ENCODE data around the gene MAP3K10.
A peak's percentile ranks its signal among the peaks of the same experiment; 100 is the strongest.
"Not testable (repeated sequence)": the region's sequence is repeated elsewhere in the genome, so short reads cannot be mapped to it uniquely, and the experiment has no call there.

MAP3K10 gene

DNA sequence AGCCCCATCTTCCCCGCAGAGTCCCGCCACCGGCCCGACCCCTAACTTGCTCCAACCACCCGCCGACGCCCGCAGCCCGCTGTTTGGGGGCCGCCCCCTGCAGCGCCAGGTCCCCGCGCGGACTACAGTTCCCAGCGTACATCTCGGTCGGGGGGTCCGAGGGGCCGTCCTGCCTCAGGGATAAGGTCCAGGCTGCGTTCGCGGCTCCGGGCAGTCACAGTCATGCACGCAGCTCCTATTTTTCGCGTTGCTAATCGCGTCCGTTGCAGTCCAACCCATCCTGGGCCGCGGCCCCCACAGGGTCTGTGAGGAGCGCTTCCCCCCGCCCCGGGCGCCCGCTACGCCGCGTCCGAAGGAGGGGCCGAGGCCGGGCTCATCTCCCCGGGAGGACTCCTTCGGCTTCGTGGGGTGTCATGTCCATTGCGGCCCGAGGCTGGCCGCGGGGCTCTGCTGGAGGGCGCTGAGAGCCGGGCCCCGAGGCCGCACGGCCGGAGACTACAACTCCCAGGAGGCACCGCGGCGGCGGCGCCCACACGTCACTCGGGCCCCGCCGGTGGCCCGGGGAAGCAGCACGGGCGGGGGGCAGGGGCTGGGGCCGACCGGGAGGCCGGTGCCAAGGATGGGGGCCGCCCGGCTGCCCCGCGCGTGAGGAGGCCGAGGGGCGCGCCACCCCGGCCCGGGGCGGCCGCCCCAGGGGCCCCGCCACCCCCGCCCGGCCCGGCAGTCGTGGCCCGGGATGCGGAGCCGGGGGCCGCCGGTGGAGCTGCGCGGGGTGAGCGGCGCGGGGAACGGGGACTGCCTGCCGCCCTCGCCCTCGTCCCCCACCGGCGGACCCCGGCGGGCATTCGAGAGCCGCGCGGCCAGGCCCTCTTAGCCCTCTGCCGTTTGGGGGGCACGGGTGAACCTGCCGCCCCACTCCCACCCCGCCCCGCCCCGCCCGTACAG is at the start of gene MAP3K10:
Gene MAP3K10 (plus strand): TSS at position 536 of the 945 bp plus-strand sequence. CDS start 606 bp downstream, outside the sequence.
- DNase-seq (ENCODE audit: low spot score), result peak; percentile 87

DNA sequence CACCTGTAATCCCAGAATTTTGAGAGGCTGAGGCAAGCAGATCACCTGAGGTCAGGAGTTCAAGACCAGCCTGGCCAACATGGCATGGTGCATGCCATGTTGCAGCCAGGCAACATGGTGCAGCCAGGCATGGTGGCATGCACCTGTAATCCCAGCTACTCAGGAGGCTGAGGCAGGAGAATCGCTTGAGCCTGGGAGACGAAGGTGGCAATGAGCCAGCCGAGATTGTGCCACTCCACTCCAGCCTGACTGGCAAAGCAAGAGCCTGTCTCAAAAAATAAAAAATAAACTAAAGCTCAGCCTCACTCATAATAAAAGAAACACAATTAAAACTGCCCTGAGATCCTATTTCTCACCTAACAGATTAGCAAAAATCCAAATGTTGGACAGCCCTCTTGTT is 49.7 kb upstream of the MAP3K10 start:
- DNase-seq (ENCODE audit: low spot score), result no peak

DNA sequence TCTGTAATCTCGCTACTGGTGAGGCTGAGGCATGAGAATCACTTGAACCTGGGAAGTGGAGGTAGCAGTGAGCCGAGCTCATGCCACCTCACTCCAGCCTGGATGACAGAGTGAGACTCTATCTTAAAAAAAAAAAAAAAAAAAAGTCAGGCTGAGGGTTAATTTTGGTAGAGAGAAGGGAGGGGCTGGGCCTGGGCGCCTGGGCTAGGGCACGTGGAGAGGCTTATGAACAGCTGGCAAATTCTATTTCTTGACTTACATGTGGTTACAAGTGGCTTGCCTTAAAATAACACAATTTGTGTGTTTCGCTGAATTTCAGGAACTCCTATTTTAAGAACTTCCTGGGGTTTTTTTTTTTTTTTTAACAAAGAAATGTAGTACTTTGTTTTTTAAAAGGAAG is 47.6 kb upstream of the MAP3K10 start:
- DNase-seq (ENCODE audit: low spot score), result no peak

DNA sequence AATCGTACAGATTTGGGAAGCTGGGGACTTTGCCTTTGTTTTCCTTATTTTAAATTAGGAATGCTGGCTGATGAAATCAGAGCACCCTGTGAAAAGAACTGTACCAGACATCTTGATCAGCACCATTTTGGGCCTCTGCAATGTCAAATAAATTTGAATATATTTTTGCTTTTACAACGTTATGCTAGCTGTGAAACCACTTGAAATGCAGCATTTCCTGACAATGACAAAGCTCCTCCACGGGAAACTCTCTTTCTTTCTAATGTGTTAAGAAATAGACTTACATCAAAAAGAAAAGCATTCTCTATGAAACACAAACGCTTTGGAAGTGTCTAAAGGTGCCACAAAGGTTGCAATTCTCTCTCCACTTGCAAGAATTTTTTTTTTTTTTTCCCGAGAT is 47.1 kb upstream of the MAP3K10 start:
- DNase-seq (ENCODE audit: low spot score), result no peak

DNA sequence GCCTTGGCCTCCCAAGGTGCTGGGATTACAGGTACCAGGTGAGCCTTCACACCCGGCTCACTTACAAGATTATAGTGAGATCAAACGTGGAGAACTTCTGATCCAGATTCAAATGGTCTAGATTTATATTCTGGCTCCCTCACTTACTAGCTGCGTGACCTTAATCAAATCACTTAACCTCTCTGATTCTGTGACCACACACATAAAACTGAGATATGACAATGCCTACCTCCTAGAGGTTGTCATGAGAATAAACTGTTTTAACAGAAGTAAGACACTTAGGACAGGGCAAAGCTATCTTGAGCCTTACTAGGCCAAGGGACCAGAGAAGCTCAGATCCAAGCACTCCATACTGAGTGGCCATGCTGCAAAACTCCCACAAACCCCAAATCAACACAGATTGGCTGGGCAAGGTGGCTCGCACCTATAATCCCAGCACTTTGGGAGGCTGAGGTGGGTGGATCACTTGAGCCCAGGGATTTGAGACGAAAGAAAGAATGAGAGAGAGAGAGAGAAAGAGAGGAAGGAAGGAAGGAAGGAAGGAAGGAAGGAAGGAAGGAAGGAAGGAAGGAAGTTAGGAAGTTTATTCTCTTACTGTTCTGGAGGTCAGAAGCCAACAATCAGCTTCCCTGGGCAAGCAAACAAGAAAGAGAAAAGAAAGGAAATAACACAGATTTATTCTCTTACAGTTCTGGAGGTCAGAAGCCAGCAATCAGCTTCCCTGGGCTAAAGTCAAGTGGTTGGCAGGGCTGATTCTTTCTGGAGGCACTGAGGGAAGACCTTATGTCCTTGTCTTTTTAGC is 46.1 kb upstream of the MAP3K10 start:
- no peak for DNase-seq (ENCODE audit: low spot score)

DNA sequence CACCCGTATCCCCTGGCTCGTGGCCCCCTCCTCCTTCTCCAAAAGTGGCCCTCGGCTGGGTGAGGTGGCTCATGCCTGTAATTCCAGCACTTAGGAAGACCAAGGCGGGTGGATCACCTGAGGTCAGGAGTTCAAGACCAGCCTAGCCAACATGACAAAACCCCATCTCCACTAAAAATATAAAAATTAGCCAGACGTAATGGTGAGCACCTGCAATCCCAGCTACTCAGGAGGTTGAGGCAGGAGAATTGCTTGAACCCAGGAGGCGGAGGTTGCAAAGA is 45.5 kb upstream of the MAP3K10 start:
- DNase-seq (ENCODE audit: low spot score), result not testable (repeated sequence)

DNA sequence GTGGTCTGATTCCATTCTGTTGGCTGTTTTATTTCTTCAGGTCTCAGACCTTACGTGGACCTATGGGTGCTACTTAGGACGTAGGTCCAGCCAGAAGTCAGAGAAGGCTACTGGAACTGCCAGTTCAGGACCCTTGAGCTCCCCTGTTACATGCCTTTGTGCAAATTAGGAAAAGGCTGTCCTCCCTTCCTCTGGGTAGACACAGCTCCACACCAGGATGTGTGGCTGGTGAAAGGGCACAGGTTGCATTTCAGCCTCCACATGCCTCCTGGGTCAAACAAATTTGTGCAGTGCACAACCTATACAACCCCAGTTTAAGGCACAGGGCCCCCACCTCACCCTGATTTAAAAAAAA is 43.9 kb upstream of the MAP3K10 start:
- DNase-seq (ENCODE audit: low spot score), result peak; percentile 7

DNA sequence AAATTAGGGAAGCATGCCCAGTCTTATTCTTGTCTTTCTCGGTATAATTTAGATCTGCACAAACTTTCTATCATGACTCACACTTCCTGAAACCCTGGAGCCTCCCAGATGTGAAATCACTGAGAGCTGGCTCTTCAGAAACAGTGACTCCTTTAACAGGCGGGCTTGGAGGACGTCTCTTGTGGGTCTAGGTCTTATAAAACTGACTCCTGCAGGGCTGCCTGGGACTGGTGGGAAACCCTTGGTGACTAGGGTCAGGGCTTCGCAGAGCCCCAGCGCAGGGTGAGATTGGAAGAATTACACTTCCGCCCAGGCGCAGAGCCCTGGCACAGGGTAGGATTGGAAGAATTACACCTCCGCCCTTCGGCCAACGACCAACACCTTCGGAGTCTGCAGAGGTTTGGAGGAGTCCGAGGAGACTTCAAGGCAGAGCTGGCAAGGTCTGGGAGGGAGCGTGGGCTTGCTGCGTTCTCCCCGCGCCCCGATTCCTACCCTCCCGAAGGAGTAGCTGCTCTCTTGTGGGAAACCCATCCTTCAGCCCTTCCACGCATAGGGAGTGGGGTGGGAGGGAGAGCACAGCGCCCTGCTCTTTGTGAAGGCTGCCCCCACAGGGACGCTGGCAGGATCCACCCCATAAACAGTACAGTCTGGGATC is 43.4 kb upstream of the MAP3K10 start:
- peak; percentile 84 for DNase-seq (ENCODE audit: low spot score)

DNA sequence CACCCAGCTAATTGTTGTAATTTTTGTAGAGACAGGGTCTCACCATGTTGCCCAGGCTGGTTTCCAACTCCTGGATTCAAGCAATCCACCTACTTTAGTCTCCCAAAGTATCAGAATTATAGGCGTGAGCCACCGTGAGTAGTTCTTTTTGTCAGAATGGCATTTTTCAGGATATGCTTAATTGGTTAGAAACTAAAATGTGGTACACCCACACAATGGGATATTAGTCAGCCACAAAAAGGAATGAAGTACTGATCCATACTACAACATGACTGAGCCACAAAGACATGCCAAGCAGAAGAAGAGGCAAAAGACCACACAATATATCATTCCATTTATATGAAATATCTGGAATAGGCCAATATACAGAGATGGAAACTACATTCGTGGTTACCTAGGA is 41.7 kb upstream of the MAP3K10 start:
- DNase-seq (ENCODE audit: low spot score), result no peak

DNA sequence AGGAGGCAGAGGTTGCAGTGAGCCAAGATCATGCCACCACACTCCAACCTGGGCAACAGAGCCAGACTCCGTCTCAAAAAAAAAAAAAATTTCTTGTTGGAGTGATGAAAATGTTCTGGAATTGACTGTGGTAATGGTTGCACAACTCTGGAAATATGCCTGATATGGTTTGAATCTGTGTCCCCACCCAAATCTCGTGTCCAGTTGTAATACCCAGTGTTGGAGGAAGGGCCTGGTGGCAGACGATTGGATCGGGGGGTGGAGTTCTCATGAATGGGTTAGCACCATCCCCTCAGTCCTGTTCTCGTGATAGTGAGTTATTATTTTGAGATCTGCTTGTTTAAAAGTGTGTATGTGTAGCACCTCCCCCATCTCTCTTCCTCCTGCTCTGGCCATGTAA is 41.1 kb upstream of the MAP3K10 start:
- DNase-seq (ENCODE audit: low spot score), result no peak

DNA sequence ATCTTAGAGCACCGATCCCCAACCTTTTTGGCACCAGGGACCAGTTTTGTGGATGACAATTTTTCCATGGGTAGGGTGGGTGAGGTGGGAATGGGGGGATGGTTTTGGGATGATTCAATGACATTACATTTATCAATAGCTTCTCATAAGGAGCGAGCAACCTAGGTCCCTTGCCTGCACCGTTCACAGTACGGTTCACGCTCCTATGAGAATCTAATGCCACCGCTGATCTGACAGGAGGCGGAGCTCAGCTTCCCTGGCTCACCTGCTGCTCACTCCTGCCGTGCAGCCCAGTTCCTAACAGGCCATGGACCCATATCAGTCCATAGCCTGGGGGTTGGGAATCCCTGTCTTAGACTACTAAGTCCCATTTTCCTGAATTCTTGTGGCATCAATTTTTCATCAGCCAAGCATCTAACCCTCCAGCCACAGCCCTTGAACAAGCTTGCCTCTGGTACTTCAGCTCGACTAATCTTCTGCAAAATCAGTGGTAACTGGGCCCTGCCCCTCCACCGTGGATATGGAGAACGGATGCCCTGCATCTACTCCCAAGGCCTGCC is 37.0 kb upstream of the MAP3K10 start:
- DNase-seq (ENCODE audit: low spot score), result no peak

DNA sequence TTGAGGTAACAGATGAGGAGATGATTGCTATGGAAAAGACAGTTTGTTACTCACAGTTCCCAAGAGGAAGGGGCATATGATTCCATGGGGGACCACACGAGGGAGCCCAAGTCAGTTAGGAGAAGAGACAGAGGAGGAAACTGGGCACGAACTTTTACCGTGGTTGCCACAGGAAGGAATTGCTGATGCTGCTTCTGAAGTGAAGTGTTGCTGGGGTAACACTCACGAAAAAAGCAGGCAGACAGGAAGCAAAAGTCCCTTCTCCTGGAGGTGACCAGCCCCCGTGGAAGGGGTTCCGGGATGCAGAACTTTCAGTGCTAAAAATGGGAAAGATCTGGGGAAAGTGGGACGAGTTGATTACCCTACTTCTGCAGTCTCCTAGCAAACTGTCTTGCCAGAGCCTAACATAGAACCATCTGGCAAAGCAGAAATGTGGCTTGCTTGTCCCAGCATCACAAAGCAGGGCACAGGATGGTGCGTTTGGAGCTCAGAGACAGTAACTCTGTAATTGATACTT is 35.4 kb upstream of the MAP3K10 start:
- DNase-seq (ENCODE audit: low spot score), result peak; percentile 22

DNA sequence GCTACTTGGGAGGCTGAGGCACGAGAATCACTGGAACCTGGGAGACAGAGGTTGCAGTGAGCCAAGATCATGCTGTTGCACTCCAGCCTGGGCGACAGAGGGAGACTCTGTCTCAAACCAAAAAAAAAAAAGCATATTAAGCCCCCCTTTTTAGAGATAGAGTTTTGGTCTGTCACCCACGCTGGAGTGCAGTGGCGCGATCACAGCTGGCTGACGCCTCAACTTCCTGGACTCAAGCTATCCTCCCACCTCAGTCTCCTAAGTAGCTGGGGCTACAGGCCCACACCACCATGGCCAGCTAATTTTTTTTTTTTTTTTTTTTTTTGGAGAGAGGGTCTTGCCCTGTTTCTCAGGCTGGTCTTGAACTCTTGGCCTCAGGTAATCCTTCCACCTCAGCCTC is 34.2 kb upstream of the MAP3K10 start:
- DNase-seq (ENCODE audit: low spot score), result no peak

DNA sequence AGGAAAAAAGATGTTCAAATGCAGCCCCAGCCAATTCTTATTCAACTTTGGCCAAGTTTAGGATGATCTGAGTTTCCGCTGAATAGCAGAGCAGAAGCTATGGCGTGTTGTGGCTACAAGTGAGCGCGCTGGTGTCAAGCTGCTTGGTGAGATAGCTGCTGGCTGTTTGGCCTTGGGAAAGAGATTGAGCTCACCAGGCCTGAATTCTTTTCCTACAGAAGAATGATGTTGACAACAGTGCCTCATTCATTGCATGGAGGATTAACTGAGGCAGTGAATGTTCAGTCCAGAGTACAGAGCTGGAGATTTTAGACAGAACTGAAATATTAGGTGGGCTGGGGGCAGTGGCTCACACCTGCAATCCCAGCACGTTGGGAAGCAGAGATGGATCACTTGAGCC is 31.5 kb upstream of the MAP3K10 start:
- no peak for DNase-seq (ENCODE audit: low spot score)

DNA sequence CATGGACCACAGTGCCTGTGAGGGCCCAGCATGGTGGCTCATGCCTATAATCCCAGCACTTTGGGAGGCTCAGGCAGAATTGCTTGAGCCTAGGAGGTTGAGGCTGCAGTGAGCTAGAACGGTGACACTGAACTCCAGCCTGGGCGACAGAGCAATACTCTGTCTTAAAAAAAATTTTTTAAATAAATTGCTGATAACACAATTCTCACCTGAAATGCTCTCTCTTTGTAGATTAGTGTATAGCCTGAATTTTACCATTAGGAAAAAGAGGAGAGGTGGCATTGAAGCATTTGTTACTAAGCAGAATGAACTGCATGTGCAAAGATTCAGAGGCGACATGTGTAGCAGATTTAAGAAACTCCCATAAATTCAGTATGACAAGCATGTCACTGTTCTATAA is 29.1 kb upstream of the MAP3K10 start:
- DNase-seq (ENCODE audit: low spot score), result no peak

DNA sequence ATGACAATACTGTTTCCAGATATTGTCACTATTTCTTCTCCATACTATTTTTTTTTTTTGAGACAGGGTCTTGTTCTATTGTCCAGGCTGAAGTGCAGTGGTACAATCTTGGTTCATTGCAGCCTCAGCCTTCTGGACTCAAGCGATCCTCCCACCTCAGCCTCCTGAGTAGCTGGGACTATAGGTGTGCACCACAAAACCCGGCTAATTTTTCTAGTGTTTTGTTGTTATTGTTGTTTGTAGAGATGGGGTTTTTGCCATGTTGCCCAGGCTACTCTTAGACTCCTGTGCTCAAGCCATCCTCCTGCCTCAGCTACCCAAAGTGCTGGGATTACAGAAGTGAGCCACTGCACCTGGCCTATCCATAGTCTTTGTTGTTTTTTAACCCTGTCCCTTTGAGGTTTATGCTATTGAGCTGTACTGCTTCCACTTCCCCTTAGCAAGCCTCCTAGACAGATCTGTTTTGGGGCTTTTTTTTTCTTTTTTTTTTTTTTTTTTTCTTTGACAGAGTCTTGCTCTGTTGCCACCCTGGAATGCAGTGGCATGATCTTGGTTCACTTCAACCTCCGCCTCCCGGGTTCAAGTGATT is 27.6 kb upstream of the MAP3K10 start:
- DNase-seq (ENCODE audit: low spot score), result no peak

DNA sequence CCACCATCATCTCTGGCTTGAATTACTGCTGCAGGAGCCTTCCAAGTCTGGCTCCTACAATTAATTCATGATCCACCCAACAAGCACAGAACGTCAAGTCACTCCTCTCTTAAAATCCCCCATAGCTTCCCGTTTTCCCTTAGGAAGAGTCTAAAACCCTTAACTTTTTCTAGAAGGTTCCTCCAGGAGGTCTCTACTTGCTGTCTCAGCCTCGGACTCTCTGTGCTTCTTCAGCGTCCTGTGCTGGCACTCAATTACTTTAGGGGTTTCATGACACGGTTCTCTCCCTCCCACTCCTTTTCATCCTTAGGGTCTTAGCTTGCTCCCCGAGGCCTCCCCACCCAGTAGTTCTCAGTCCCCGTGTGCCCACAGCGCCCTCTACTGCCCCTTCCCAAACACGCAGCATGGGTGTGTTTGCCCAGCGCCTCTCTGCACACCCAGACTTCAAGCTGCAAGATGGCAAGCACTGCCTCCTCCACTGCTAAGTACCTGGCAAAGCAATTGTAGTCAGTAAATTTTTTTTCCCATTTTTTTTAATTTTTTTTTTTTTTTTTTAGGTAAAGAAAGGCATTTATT is 25.8 kb upstream of the MAP3K10 start:
- peak; percentile 55 for DNase-seq (ENCODE audit: low spot score)

DNA sequence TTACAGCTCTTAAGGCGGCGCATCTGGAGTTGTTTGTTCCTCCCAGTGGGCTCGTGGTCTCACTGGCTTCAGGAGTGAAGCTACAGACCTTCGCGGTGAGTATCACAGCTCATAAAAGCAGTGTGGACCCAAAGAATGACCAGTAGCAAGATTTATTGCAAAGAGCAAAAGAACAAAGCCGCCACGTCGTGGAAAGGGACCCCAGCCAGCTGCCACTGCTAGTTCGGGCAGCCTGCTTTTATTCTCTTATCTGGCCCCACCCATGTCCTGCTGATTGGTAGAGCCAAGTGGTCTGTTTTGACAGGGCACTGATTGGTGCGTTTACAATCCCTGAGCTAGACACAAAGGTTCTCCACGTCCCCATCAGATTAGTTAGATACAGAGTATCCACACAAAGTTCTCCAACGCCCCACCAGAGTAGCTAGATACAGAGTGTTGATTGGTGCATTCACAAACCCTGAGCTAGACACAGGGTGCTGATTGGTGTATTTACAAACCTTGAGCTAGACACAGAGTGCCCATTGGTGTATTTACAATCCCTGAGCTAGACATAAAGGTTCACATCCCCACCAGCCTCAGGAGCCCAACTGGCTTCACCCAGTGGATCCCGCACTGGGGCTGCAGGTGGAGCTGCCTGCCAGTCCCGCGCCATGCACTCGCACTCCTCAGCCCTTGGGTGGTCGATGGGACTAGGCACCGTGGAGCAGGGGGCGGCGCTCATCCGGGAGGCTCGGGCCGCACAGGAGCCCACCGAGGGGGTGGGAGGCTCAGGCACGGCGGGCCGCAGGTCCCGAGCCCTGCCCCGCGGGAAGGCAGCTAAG is 21.5 kb upstream of the MAP3K10 start:
- not testable (repeated sequence) for DNase-seq (ENCODE audit: low spot score)

DNA sequence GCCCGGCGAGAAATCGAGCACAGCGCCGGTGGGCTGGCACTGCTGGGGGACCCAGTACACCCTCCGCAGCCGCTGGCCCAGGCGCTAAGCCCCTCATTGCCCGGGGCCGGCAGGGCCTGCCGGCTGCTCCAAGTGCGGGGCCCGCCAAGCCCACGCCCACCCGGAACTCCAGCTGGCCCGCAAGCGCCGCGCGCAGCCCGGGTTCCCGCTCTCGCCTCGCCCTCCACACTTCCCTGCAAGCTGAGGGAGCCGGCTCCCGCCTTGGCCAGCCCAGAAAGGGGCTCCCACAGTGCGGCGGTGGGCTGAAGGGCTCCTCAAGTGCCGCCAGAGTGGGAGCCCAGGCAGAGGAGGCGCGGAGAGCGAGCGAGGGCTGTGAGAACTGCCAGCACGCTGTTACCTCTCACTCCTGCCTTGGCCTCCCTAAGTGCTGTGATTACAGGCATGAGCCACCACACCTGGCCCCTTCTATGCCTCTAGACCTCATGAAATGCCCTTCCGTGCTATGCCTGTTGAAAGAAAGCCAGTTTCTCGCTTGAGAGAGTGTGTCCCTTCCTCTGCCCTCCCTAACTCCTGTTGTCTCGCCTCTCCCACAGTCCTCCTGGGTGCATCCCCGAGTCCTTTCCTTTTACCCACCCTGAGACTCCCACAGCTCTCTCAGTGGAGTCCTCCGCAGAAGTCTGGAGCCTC is 20.8 kb upstream of the MAP3K10 start:
- not testable (repeated sequence) for DNase-seq (ENCODE audit: low spot score)

DNA sequence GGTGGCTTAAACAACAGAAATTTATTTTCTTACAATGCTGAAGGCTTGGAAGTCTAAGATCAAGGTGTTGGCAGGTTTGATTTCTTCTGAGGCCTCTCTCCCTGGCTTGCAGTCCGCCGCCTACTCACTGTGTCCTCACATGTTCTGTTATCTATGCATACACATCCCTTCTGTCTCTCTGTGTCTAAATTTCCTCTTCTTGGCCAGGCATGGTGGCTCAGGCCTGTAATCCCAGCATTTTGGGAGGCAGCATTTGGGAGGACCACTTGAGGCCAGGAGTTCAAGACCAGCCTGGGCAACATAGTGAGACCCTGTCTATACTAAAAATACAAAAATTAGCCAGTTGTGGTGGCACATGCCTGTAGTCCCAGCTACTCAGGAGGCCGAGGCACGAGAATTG is 19.9 kb upstream of the MAP3K10 start:
- not testable (repeated sequence) for DNase-seq (ENCODE audit: low spot score)
